GM10248 (cell line): ENCODE results near the gene SH3RF1.

Experiments
- CTCF ChIA-PET: fragments of 300-600 bp; sonication (Branson Sonifier 250); formaldehyde crosslinking; extraction: SDS; loops from one replicate; lab custom pipeline; 2021; ENCODE audit warnings: antibody characterized with exemption; lab: Yijun Ruan, JAX
- POLR2A ChIA-PET: fragments of 350-650 bp; sonication (Branson Sonifier 250); formaldehyde crosslinking; extraction: SDS; loops from one replicate; lab custom pipeline; 2020; ENCODE audit warnings: antibody characterized with exemption; lab: Yijun Ruan, JAX
- DNase-seq: peaks from one replicate; pipeline ENCODE4 v3.0.0; 2012; ENCODE audit errors: extremely low spot score
- TF ChIP-seq, protein P1 (sequence below): IDR thresholded peaks from 2 replicates; pipeline ENCODE4 v1.5.1; 2012; ENCODE audit warnings: mild to moderate bottlenecking, low read depth; ENCODE audit errors: extremely low read depth, missing control alignments, control extremely low read depth

SH3RF1 gene

DNA sequence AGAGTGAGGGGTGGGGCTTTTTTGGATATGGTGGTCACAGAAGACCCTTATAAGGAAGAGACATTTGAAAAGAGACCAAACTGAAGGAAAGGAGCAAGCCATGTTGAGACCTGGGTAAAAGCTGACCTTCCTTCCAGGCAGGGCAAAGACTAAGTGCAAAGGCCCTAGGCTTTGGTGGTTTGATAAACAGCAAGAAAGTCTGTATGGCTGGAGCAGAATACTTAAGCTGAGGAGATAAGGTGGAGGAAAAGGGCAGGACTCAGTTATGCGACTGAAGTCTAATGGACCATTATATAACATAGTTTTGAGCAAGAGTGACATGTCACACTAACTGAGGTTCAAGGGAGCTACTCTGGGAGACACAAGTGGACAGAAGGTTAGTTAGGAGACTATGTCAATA lies 20.0 kb downstream of the SH3RF1 start:
- POLR2A ChIA-PET: no interaction called here
- CTCF ChIA-PET: interaction anchor here (0.9 to 1.6 kb wide), 6 partner anchors 10 to 40 kb away, joined by 3 to 5 read pairs (median 3); no protein-coding TSS in a partner anchor
- TF ChIP-seq, protein P1, sequence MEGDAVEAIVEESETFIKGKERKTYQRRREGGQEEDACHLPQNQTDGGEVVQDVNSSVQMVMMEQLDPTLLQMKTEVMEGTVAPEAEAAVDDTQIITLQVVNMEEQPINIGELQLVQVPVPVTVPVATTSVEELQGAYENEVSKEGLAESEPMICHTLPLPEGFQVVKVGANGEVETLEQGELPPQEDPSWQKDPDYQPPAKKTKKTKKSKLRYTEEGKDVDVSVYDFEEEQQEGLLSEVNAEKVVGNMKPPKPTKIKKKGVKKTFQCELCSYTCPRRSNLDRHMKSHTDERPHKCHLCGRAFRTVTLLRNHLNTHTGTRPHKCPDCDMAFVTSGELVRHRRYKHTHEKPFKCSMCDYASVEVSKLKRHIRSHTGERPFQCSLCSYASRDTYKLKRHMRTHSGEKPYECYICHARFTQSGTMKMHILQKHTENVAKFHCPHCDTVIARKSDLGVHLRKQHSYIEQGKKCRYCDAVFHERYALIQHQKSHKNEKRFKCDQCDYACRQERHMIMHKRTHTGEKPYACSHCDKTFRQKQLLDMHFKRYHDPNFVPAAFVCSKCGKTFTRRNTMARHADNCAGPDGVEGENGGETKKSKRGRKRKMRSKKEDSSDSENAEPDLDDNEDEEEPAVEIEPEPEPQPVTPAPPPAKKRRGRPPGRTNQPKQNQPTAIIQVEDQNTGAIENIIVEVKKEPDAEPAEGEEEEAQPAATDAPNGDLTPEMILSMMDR: no peak
- DNase-seq: no peak

DNA sequence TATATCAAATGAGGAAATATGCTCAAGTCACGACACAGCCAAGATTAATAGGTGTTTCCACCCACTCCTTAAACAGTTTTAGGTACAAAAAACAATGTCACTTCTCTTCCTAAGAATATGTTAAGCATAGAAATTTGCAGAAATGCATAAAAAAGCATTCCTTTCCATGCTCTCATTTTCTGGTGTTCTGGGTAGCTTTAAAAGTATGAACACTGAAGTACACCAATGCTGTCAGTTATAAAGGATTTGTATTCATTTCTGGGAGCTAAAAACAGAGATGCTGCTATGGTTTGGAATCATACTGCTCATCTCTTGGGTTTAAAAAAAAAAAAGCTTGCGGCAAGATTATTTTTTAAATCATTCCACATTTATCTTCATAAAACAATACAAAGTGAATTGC lies 20.8 kb downstream of the SH3RF1 start:
- TF ChIP-seq, protein P1: no peak
- POLR2A ChIA-PET: no interaction called here
- CTCF ChIA-PET: interaction anchor here (1.4 to 1.6 kb wide), 3 partner anchors 18 to 39 kb away, joined by 3 to 5 read pairs (median 3); no protein-coding TSS in a partner anchor
- DNase-seq: no peak

DNA sequence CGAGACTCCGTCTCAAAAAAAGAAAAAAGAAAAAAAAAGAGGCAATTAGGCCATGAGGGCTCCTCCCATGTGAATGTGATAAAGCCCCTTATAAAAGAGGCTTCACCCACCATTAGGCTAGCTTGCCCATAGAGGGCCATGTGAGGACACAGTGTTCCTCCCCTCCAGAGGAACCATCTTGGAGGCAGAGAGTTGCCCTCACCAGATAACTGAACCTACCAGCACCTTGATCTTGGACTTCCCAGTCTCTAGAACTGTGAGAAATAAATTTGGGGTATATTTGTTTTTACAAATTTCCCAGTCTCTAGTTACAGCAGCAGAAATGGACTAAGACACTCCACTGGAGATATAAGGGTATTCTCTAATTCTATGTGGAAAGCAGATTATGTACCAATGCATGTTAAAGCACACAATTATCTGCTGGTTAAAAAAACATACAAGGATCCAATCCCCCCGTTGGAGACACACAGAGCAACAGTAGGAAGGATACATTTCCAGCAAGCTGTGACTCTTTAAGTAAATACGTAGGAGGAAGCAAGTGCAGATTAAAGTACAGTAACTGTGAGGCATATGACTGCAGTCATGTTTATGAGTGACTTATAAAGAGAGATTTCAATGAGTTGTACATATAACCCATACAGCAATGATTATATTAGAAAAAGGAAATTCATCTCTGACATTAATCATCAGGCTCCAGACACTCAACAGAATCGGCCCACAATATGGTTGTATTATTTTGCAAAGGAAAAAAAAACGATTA lies 21.4 kb downstream of the SH3RF1 start:
- TF ChIP-seq, protein P1: no peak
- ChIA-PET POLR2A (no interaction called here), CTCF (interaction anchor here (1.6 kb wide), 1 partner anchor 20 kb away, joined by 5 read pairs; no protein-coding TSS in a partner anchor)
- DNase-seq: no peak

DNA sequence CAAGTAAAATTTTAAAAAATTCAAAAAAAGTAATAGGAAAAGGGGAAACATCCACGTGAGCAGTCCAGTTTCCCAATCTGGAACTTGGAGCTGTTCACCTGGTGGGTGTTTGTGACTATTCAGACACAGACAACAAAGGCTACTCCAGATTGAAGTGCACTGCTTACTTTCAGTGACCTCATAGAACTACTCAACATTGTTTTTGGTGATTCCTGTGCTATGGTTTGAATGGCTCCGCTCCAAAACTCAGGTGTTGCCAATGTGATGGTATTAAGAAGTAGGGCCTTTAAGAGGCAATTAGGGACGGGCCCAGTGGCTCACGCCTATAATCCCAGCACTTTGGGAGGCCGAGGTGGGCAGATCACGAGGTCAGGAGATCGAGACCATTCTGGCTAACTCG lies 22.1 kb downstream of the SH3RF1 start:
- CTCF ChIA-PET: no interaction called here
- TF ChIP-seq, protein P1: no peak
- POLR2A ChIA-PET: no interaction called here
- no peak for DNase-seq

DNA sequence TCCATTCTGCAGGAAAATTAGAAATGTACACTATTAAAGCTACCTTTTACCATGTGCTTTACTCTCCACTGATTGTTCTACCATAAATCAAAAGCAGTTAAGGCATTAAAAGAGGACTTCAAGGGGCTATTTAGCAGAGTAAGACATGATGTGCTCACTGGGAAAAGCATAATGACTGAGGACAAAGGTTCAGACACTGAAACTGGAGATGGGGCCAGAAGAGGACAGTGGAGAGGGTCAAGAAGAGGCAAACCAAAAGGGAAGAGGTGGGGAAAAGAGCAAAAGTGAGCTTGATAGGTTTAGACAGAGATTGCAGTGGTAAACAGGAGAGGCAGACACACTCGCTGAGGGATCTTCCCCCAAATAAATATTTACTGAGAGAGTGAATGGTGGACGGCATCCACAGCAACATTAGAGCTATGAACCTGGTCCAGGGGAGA lies 23.8 kb downstream of the SH3RF1 start:
- ChIA-PET CTCF (interaction anchor here (1.1 to 2.8 kb wide), 8 partner anchors 9 to 366 kb away, joined by 3 to 21 read pairs (median 4); partner anchors contain the start of gene NEK1), POLR2A (no interaction called here)
- TF ChIP-seq, protein P1: no peak
- DNase-seq: no peak

DNA sequence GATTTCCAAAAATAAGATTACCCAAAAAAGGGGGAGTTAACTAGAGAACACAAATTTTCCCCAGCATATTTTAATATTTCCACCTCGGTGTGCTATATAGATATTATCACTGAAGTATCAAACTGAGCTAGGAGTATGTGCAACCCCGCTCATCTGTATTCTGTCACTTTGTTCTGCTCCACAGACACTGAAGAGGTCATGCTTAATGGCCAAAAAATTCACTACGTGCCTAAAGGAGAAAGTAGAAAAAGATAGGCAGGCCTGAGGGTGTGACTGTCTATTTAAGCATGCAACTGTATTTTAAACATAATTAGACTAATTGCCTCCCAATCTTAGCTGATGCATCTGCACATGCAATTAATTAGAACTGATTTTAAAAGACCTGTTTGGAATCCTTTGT lies 24.5 kb downstream of the SH3RF1 start:
- ChIA-PET POLR2A (no interaction called here), CTCF (interaction anchor here (1.1 to 2.8 kb wide), 9 partner anchors 9 to 367 kb away, joined by 3 to 21 read pairs (median 4); partner anchors contain the start of gene NEK1)
- no peak for DNase-seq
- TF ChIP-seq, protein P1: no peak
